CD14-positive monocyte (primary cell): ENCODE data around the gene NOX5. TPM values are rescaled to one million over a fixed set of nuclear protein-coding genes. Genes with fewer than 3 reads are reported as not detected.

Experiments
- DNase-seq, 3 donors: peaks; one replicate each; pipeline ENCODE4 v3.0.0-alpha.2; 2011 to 2022
- H2AFZ ChIP-seq: 2 replicates; pipeline ENCODE4 v1.6.0; 2012; ENCODE audit warnings: mild to moderate bottlenecking, low read depth, low read length, inconsistent platforms; ENCODE audit not compliant: insufficient read depth, poor library complexity, severe bottlenecking
- H3K27ac ChIP-seq, 2 donors: 1 replicate in 1 of 2; 2 replicates in 1 of 2; pipeline ENCODE4 v1.5.1; 2012 to 2013; ENCODE audit warnings: low read length in 2 of 2, control low read depth in 1 of 2, inconsistent platforms in 1 of 2, low read depth in 1 of 2, mild to moderate bottlenecking in 1 of 2
- H3K27me3 ChIP-seq, 2 donors: one replicate each; pipeline versions ENCODE4 v1.6.0 to v1.6.1; 2011 to 2013; ENCODE audit warnings: low read length in 2 of 2; ENCODE audit not compliant: control insufficient read depth in 2 of 2, insufficient read depth in 2 of 2
- H3K36me3 ChIP-seq, 2 donors: replicated peaks in 1 of 2; 1 replicate in 1 of 2; 2 replicates in 1 of 2; pipeline versions ENCODE4 v1.5.1 to v1.6.1; 2012 to 2013; ENCODE audit warnings: low read length in 2 of 2, control low read depth in 1 of 2, inconsistent platforms in 1 of 2, mild to moderate bottlenecking in 1 of 2; ENCODE audit not compliant: insufficient read depth in 2 of 2, control insufficient read depth in 1 of 2
- H3K4me1 ChIP-seq, 2 donors: 1 replicate in 1 of 2; 2 replicates in 1 of 2; pipeline versions ENCODE4 v1.5.1 to v1.6.1; 2012 to 2013; ENCODE audit warnings: low read length in 2 of 2, control low read depth in 1 of 2, inconsistent platforms in 1 of 2, mild to moderate bottlenecking in 1 of 2, moderate library complexity in 1 of 2; ENCODE audit not compliant: insufficient read depth in 2 of 2, control insufficient read depth in 1 of 2
- H3K4me2 ChIP-seq: replicated peaks from 2 replicates; pipeline ENCODE3; 2012; ENCODE audit warnings: low read length, moderate library complexity, mild to moderate bottlenecking; ENCODE audit not compliant: poor library complexity, severe bottlenecking; ENCODE audit errors: extremely low read depth
- H3K4me3 ChIP-seq, 3 experiments: fragments of 200-600 bp in 1 of 3; sonication (generic) in 1 of 3; replicated peaks in 1 of 3; 1 replicate in 2 of 3; 2 replicates in 1 of 3; pipeline ENCODE4 v1.5.1; 2011 to 2013; ENCODE audit warnings: low read length in 3 of 3, mild to moderate bottlenecking in 3 of 3, control low read depth in 2 of 3, low read depth in 2 of 3, inconsistent platforms in 1 of 3, moderate library complexity in 1 of 3
- H3K79me2 ChIP-seq: 2 replicates; pipeline ENCODE4 v1.6.0; 2012; ENCODE audit warnings: mild to moderate bottlenecking, control low read depth, inconsistent platforms, low read length, moderate library complexity; ENCODE audit not compliant: insufficient read depth
- H3K9ac ChIP-seq: 2 replicates; pipeline ENCODE4 v1.6.0; 2017; ENCODE audit warnings: low read length, mild to moderate bottlenecking; ENCODE audit not compliant: insufficient read depth, poor library complexity, severe bottlenecking
- H3K9me3 ChIP-seq, 2 donors: replicated peaks in 1 of 2; 1 replicate in 1 of 2; 2 replicates in 1 of 2; pipeline versions ENCODE4 v1.5.1 to v1.6.1; 2012 to 2013; ENCODE audit warnings: low read length in 2 of 2, control low read depth in 1 of 2; ENCODE audit not compliant: control insufficient read depth in 1 of 2, insufficient read depth in 1 of 2
- H4K20me1 ChIP-seq: 2 replicates; pipeline ENCODE4 v1.6.0; 2012; ENCODE audit warnings: mild to moderate bottlenecking, low read length, control low read depth, moderate library complexity; ENCODE audit not compliant: insufficient read depth
- H3K27ac Mint-ChIP-seq, 7 donors: one replicate each; pipeline ENCODE4 v1.8.0; 2020; ENCODE audit warnings: mild to moderate bottlenecking in 7 of 7, mixed read lengths in 7 of 7, moderate library complexity in 6 of 7, inconsistent platforms in 2 of 7
- H3K27me3 Mint-ChIP-seq, 3 donors: one replicate each; pipeline ENCODE4 v1.8.0; 2021 to 2022; ENCODE audit warnings: low read depth in 3 of 3, mild to moderate bottlenecking in 3 of 3, mixed read lengths in 3 of 3, moderate library complexity in 3 of 3, inconsistent platforms in 1 of 3
- H3K36me3 Mint-ChIP-seq, 2 donors: one replicate each; pipeline ENCODE4 v1.8.0; 2020; ENCODE audit warnings: mixed read lengths in 2 of 2, inconsistent platforms in 1 of 2, mild to moderate bottlenecking in 1 of 2
- H3K4me1 Mint-ChIP-seq: one replicate; pipeline ENCODE4 v1.8.0; 2020; ENCODE audit warnings: mild to moderate bottlenecking, mixed read lengths
- H3K4me3 Mint-ChIP-seq, 2 donors: one replicate each; pipeline ENCODE4 v1.8.0; 2020; ENCODE audit warnings: mild to moderate bottlenecking in 2 of 2, mixed read lengths in 2 of 2, moderate library complexity in 1 of 2
- H3K9me3 Mint-ChIP-seq, 7 donors: one replicate each; pipeline ENCODE4 v1.8.0; 2020 to 2022; ENCODE audit warnings: mixed read lengths in 7 of 7, mild to moderate bottlenecking in 6 of 7, moderate library complexity in 6 of 7, inconsistent platforms in 2 of 7
- WGBS: methylation state at CpG from one replicate; pipeline ENCODE4 v1.1.5; 2013; ENCODE audit warnings: missing lambda C conversion rate; ENCODE audit not compliant: insufficient coverage; 5-methylcytosine and 5-hydroxymethylcytosine counted together
- intact Hi-C, 2 donors: fragments of 100-400 bp; cut with micrococcal nuclease; formaldehyde crosslinking; loops; one replicate each; pipeline versions ENCODE4 v1.15.0 to v1.15.1; 2023
- polyA plus RNA-seq, 3 donors: library from polyadenylated mRNA; depleted of rRNA in 1 of 3; unstranded in 2 of 3; stranded (reverse) in 1 of 3; fragments of 300-500 nt in 2 of 3; fragments of >200 nt in 1 of 3; fragmentation: Illumina TruSeq in 2 of 3; gene quantifications; 1 replicate in 2 of 3; 2 replicates in 1 of 3; pipeline ENCODE4 v1.2.3, GENCODE V29; 2012 to 2021
- TF ChIP-seq, protein P1 (sequence below): fragments of 200-600 bp; IDR thresholded peaks from one replicate; pipeline ENCODE4 v1.8.0; 2022; ENCODE audit warnings: antibody characterized with exemption, mild to moderate bottlenecking

NOX5 gene
- polyA plus RNA-seq, 3 donors = not detected

DNA sequence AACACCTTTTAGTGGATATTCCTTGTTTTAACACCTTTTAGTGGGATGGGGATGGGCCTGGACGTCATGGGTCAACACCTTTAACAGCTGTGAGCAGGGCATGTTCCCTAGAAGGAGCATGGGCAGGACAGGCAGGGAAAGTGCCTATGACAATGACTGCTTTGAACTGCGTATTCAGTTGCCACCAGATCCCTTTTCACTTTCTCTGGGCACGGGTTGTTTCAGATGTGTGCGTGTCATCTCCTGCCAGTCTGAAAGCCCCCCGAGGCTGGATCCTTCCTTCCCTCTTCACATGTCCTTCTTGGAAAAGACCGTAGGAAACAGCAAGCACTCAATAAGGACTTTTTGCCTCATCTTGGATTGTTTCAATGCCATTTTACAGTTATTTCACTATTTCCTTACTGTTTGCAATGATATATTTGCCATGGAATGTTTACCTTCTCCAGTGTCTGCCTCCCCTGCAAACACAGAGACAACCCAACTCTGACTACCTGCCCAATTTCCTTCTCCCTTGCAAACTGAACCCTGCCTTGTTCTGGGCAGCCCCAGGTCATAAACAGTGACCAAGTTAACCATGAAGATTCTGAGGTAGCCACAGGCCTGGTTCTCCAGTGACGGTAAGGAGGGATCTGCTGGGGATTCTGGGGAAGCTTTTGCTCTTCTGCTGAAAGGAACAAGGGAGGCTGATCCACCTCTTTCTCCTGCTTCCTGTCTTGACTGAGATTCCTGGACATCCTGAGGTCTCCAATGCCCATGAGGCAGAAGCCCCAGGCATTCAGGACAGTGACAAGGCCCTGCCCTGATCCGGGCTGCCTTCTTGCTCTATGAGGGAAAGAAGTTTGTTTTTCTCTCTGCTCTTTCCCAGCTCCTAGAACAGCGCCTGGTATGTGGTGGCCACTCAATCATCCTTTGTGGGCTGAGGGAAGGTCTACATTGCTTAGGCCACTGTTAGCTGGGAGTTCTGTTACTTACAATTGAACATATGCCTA is 51.8 kb downstream of the NOX5 start:
- Histone ChIP-seq H4K20me1 (no peaks in the 10 kb centered on the region), H3K36me3 (no peaks in the 10 kb centered on the region), H3K4me3 (no peak overlapping the region), H3K9me3 (peaks cover 0 to 3% of the 10 kb centered on the region in 2 donors), H3K27me3 (peaks cover 0 to 4% of the 10 kb centered on the region in 2 donors), H3K27ac (no peak overlapping the region), H3K4me2 (no peak overlapping the region), H3K9ac (no peak overlapping the region), H3K79me2 (no peaks in the 10 kb centered on the region), H2AFZ (no peak overlapping the region), H3K4me1 (no peaks in the 10 kb centered on the region)
- intact Hi-C loops = loop anchor here in 1 of 2 donors (10.0 kb wide), 1 partner anchor 198 kb away; no protein-coding TSS in a partner anchor
- Mint-ChIP-seq H3K4me1 (no peaks in the 10 kb centered on the region), H3K27ac (peak overlapping the region in 1 of 7 donors; percentile 54), H3K9me3 (peaks cover 2 to 7% (median 6%) of the 10 kb centered on the region in 7 donors), H3K36me3 (no peaks in the 10 kb centered on the region), H3K27me3 (peaks cover 9 to 11% (median 11%) of the 10 kb centered on the region in 3 donors), H3K4me3 (no peak overlapping the region)
- TF ChIP-seq, protein P1, sequence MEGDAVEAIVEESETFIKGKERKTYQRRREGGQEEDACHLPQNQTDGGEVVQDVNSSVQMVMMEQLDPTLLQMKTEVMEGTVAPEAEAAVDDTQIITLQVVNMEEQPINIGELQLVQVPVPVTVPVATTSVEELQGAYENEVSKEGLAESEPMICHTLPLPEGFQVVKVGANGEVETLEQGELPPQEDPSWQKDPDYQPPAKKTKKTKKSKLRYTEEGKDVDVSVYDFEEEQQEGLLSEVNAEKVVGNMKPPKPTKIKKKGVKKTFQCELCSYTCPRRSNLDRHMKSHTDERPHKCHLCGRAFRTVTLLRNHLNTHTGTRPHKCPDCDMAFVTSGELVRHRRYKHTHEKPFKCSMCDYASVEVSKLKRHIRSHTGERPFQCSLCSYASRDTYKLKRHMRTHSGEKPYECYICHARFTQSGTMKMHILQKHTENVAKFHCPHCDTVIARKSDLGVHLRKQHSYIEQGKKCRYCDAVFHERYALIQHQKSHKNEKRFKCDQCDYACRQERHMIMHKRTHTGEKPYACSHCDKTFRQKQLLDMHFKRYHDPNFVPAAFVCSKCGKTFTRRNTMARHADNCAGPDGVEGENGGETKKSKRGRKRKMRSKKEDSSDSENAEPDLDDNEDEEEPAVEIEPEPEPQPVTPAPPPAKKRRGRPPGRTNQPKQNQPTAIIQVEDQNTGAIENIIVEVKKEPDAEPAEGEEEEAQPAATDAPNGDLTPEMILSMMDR = no peak
- no peak for DNase-seq
- WGBS = 96% methylated on average over 5 of the region's 9 CpGs

DNA sequence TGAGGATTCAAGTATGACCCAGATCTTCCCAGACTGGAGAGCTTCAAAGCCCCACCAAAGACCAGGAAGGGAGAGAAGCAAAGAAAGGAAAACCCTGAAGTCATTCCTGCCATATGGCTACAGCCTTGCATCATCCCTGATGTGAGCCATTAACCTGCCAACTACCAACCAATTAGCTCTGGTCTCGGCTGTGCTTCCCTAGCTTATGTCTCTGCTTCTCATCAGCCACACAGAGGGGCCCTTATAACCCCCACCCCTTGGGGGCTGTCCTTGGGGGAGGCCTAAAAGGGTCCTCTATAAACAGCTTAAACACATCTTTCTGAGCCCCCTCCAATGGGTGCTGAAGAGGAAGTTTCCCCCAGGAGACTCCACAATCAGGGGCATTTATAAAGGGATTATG is 52.8 kb downstream of the NOX5 start:
- Histone ChIP-seq H3K27ac (no peak overlapping the region), H4K20me1 (no peaks in the 10 kb centered on the region), H3K4me3 (no peak overlapping the region), H3K4me1 (no peaks in the 10 kb centered on the region), H3K79me2 (no peaks in the 10 kb centered on the region), H3K36me3 (no peaks in the 10 kb centered on the region), H3K27me3 (peaks cover 0 to 11% of the 10 kb centered on the region in 2 donors), H2AFZ (no peak overlapping the region), H3K4me2 (no peak overlapping the region), H3K9me3 (peaks cover 0 to 3% of the 10 kb centered on the region in 2 donors), H3K9ac (no peak overlapping the region)
- Mint-ChIP-seq H3K9me3 (peaks cover 2 to 8% (median 7%) of the 10 kb centered on the region in 7 donors), H3K4me1 (no peaks in the 10 kb centered on the region), H3K36me3 (no peaks in the 10 kb centered on the region), H3K27ac (no peak overlapping the region), H3K27me3 (peaks cover 11 to 14% (median 13%) of the 10 kb centered on the region in 3 donors), H3K4me3 (no peak overlapping the region)
- DNase-seq = no peak
- WGBS = no CpG with 5 or more reads among the region's 1 CpG
- intact Hi-C loops = loop anchor here in 1 of 2 donors (10.0 kb wide), 1 partner anchor 198 kb away; no protein-coding TSS in a partner anchor
- TF ChIP-seq, protein P1 = no peak
